ENCODE measurements around the gene SESTD1. TPM values are rescaled to one million over a fixed set of nuclear protein-coding genes. Genes with fewer than 3 reads are reported as not detected.

The SESTD1 gene
- total and polyA plus RNA-seq, 2 of the 13 experiments (the other 11 are each of a cell fraction or from before 2014, with no cell fraction given) = 74.4 to 101 TPM

GRCh38 chr2:179191110-179191509 is 73.5 kb downstream of the SESTD1 start (continued):
- TF ChIP-seq ATAD3A (CRISPR knock-in tag; IDR thresholded peaks at IDR 0.05) (no peak), ZNF775 (CRISPR knock-in tag; IDR thresholded peaks at IDR 0.05; ENCODE audit: borderline replicate concordance) (no peak), ATF4 (CRISPR knock-in tag; IDR thresholded peaks at IDR 0.05) (0 out of 4 replicates have a peak, but pooled peaks of 1 of the 2 experiments have one; percentile 42), ZNF354B (CRISPR knock-in tag; IDR thresholded peaks at IDR 0.05) (no peak), ELF1 (CRISPR knock-in tag; IDR thresholded peaks at IDR 0.05) (no peak), ARID3A (IDR thresholded peaks at IDR 0.05; ENCODE audit: low read depth, low read length) (no peak), ZNF234 (CRISPR knock-in tag; conservative IDR thresholded peaks at IDR 0.05) (no peak), BHLHE40 (IDR thresholded peaks at IDR 0.05; ENCODE audit: low read length) (no peak), SMAD3 (CRISPR knock-in tag; IDR thresholded peaks at IDR 0.05) (peak; percentile 79; the same call in 1 of the 2 replicates), ZNF746 (CRISPR knock-in tag; IDR thresholded peaks at IDR 0.05) (no peak), ZNF619 (CRISPR knock-in tag; IDR thresholded peaks at IDR 0.05) (no peak), ZGPAT (CRISPR knock-in tag; IDR thresholded peaks at IDR 0.05) (no peak), ZNF605 (CRISPR knock-in tag; IDR thresholded peaks at IDR 0.05) (no peak), TOPORS (CRISPR knock-in tag; IDR thresholded peaks at IDR 0.05) (no peak), SIX4 (CRISPR knock-in tag; IDR thresholded peaks at IDR 0.05) (no peak), ZNF598 (CRISPR knock-in tag; IDR thresholded peaks at IDR 0.05; ENCODE audit: borderline replicate concordance) (no peak), ZNF280D (CRISPR knock-in tag; IDR thresholded peaks at IDR 0.05) (peak; percentile 59; the same call in 1 of the 2 replicates), ZXDC (CRISPR knock-in tag; IDR thresholded peaks at IDR 0.05) (no peak), HOXD1 (CRISPR knock-in tag; IDR thresholded peaks at IDR 0.05) (no peak), ZNF660 (CRISPR knock-in tag; IDR thresholded peaks at IDR 0.05; ENCODE audit: borderline replicate concordance, low read depth) (no peak), ZNF180 (CRISPR knock-in tag; IDR thresholded peaks at IDR 0.05; ENCODE audit: borderline replicate concordance, low read depth) (no peak), ZNF7 (CRISPR knock-in tag; IDR thresholded peaks at IDR 0.05) (no peak)

All from HepG2 (cell line).